COR-L47 (cell line): ENCODE results near the gene FOXN3.
"Not testable (repeated sequence)": the region's sequence is repeated elsewhere in the genome, so short reads cannot be mapped to it uniquely, and the experiment has no call there.

ENCODE experiments used
- DNase-seq: peaks from one replicate; lab custom pipeline; 2025; lab: John Stamatoyannopoulos, UW

FOXN3 gene

DNA sequence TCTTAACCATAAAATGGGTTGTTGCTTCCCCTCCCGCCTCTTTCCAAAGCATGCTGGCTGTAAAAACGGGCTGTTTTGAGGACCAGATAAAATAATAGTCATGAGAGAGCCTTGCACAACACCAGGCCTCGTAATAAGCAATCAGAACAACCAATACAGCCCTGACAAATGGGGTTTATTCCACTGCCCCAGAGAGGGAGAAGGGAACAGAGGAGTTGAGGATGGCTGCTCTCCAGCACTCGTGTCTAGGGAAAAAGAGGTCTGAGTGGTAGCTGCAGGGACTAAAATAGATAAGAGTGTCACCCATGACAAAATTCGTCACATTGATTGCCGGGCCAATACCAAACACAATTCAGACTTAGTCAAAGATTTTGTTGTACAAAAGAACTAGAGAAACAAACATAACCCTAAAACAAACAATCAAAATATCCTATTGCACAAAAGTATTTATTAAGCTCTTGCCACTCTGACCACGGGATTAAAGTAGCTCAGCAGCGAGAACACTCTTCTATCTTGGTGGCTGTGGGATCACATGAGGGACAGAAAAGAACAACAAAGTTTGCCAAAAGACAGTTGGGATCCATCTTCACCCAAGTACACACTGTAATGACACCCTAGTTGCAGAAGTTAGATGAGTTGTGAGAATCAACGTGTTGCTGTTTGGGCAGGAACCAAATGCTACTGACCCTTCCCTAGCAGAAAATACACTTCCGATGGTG lies 188.0 kb downstream of the FOXN3 start:
- no peak for DNase-seq

DNA sequence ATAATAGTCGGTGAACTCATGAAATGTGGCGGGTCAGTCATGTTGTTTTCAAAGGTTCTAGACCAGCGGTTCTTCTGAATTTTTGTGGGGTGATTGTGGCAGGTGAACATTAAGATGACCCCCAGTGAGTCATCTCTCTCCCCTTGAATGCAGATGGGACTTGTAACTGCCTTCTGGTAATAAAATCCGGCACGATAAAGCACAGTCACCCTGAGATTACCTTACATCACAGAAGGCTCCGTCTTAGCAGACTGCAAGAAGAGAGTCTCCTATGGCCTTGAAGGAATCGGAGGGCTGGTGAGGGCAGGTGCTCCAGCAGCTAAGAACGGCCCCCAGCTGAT lies 189.6 kb downstream of the FOXN3 start:
- DNase-seq, result no peak

DNA sequence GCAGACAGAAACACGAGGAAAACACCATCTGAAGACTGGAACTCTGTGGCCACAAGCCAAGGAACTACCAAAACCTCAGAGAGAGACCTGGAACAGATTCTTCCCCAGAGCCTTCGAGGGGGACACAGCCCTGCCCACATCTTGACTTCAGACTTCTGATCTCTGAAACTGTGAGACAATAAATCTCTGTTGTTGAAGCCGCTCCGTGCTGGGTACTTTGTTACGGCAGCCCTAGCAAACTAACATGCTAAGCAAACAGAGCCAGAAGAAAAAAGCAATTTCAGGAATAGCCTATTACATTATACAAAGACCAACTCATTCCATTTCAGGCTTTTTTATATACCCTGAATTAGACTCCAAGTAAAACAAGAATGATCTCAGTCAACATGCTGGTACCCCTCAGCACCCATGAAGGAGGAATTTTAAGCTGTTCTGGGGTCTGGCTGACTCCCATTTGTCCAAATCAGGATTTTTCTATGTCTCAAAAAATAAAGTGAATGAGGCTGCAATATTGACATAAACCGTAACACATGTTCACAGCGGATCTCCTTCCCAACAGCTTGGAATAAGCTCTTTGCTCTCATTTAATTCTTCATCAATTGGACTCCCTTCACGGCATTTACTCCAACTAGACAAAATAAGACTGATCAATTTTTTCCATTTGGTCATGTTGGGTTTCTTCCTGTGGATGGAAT lies 190.1 kb downstream of the FOXN3 start:
- no peak for DNase-seq

DNA sequence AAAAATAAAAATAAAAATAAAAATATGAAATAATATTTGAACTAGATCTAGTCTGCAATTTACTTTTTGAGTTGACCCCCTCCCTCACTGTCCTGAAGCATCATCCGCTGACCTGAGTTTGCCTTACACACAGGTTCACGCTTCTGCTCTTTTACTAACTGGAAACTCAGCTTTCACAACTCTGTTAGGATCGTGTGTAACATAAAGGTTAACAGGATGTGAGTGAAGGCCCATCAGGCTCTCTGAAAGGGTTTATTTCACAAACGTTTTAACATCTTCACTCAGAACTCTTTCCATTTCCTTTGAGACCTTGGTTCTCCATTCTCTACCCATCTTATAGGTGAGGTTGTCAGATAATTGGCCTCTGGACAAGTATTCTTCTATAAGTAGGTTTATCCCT lies 191.4 kb downstream of the FOXN3 start:
- DNase-seq, result no peak

DNA sequence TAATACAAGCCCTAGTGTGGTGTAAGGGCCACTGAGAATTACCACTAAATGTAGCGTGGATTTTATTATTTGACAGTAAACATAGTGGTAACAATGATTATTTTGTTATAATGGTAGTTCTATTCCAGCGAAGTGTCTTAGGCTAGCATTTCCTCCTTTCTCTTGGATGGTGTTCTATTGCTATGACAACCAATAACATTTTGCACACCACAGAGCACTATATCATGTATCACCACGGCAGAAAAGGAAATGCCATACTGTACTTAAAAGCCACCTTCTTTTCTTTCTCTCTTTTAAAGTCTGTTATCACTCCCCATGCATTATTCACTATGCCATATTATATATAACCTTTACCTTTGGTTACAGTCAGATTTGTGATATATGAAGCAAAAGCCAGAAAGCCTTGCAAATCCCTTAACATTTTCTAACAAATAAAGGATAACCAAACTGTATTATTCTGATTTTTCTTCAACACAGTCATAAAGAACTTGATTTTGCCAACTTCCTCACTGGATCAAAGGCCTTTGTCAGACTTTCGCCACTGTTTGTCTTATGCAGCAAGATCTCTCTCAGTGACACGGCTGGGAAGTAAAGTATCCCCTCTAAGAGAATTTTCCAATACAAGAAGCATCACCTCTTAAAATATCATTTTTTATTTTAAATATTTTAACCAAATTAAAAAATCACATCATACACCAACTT lies 195.8 kb downstream of the FOXN3 start:
- DNase-seq, result peak; percentile 59

DNA sequence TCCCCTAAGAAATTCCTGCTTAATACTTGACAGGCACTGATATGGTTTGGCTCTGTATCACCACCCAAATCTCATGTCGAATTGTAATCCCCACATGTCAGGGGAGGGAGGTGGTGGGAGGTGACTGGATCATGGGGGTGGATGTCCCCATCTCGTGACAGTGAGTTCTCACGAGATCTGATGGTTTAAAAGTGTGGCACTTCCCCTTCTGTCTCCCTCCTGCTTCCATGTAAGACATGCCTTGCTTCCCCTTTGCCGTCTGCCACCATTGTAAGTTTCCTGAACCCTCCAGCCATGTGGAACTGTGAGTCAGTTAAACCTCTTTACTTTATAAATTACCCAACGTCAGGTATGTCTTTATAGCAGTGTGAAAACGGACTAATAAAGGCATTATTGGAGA lies 198.0 kb downstream of the FOXN3 start:
- no peak for DNase-seq

DNA sequence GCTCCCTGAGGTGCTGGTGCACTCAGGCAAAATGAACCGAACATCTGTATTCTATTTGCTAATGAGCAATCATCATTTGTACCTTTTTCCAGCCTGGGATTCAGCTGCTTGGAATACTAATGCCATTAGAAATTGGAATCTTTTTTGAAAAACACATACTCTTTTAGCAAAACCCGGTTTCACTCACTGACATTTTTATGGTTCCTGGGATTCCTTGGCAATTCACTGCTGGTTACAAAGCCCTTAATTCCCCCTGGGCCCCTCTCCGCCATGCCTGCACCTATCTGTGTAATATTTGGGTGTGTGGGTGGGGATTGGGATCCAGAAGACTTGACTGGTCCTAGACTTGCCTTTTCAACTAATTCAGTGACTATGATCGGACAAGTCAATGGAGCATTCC lies 199.1 kb downstream of the FOXN3 start:
- DNase-seq, result no peak

DNA sequence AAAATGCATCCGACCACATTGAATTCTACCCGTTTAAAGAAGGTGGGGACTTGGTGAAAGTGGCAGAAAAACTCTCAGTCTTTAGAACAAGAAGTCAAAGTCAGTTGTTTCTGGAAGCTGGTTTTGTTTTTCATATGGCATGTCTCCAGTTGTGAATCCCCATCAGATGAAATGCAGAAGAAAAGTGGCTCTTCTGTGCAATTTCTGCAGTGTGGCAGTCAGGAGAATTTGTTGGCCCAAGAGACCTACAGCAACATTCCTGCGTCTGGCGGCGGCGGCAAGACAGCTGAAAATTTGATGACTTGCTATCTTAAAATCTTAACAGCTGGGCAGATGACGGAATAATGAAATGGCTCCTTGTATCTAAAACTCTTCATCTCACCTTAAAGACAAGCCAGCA lies 201.5 kb downstream of the FOXN3 start:
- no peak for DNase-seq

DNA sequence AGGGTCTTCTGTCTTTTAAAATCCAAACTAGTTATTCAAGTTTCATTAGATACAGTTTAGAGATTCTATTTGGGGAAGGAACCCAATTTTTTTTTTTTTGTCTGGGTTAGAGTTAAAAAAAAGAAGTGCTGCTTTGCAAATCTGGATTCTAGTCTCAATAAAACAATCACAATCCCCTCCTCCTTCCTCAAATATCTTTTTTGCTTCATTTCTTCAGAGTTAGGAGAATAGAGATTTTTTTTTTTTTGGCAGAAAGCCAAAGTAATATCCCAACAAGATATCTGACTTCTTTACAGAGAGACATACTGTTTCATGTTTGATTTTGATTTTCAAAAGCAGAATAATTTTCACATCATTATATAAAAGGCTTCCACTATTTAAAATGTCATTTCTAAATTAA lies 201.9 kb downstream of the FOXN3 start:
- DNase-seq, result no peak

DNA sequence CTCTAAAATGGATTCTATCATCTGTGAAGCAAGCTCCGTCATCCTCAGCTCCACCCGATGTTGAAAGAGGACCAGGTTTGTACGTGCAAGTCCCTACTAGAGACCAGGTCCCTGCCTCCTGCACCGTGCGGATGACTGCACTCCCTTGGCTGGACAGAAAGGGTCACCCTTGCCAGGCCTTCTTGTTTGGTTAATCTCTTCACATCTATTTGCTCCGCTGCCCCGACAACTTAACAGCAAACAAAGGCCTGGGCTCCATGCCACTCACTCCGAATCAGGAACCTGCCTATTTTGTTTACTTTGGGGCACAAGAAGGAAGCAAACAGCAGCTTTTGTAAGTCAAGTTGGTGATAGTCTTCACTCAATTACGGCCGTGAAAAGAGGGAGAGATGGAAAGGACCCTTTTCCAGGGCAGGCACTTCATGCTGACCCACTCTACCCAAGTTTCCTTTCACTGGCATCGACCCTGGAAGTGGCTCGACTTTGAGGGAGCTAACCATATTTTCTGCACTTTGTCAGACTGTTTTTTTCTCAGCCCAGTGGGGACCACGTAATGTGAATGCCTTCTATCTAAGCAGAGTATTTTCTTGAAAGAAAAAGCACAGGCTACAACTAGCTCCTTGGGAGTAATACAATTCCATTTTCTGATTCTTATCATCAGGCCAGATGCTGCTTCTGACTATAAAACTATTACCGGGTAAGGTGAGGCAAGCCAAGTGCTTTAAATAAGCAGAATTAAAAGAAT lies 202.6 kb downstream of the FOXN3 start:
- peak; percentile 75 for DNase-seq

DNA sequence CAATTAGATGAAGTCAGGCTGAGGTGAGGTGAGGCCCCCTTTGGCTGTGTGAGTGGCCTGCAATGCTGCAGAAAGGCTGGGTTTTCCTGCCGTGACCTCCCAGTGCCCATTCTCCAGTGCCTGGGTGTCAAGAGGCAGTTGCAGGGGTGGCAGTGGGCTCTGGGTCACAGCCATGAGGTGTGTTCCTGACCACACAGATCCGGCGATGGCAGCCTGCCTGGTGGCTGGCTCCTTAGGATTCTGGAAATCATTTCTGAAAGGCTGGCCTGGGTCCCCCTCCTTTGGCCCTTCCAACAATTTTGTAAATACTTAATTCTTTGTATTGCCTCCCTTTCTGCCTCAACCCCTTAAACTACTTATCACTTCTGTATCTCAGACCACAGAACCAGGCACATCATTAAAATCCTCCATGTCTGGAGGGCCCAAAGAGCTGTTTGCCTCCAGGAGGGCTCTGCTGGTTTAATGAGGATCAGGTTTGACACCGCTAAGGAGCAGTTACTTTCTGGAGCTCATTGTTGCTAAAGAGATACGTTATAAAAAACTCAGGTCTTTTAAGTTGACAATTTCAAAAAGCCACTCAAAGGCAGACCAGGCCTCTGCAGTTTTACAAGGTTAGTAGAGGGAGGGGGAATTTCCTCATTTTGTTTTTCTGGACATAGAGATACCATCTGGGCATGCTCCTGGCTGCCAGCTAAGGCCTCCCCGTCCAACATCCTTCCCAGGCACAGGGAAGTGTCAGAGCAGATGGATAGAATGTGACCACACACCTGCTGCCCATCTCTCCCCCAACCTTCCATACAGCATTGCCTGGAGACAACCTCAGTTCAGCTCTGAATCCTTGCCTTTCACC lies 204.4 kb downstream of the FOXN3 start:
- no peak for DNase-seq

DNA sequence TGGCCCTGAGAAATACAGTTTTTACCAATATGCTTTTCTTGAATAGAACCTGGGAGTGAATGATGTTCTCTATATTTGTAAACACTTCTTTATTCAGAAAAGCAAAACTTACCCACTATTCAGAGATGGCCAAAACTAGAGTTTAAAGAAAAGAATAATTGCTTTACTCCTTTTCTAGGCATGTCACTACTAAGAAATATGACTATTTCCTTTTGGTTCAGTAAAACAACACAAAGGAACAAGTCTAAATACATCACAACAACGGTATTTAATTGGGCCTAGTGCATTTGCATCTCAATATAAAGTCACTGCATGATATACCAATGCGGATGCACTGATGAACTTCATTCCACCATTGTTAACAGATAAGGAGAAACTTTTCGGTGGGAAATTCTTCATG lies 207.5 kb downstream of the FOXN3 start:
- DNase-seq, result no peak

DNA sequence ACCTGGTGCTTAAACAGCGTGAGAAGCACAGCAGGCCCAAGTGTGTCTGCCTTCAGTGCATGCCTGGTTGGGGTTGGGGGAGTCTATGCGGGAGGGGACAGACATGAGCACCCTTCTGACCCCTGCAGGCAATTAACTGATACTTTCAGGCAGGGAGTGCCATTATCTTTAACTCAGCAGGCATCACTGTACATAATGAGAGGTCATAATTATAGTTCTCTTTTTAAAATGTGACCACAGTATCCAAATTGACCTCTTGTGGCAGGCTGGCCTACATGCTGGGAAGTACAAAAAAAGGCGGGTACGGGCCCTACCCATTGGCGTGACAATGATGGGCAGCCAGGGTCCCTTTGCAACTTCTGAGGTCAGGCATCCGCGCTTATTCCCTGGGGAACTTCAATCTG lies 209.1 kb downstream of the FOXN3 start:
- peak; percentile 85 for DNase-seq

DNA sequence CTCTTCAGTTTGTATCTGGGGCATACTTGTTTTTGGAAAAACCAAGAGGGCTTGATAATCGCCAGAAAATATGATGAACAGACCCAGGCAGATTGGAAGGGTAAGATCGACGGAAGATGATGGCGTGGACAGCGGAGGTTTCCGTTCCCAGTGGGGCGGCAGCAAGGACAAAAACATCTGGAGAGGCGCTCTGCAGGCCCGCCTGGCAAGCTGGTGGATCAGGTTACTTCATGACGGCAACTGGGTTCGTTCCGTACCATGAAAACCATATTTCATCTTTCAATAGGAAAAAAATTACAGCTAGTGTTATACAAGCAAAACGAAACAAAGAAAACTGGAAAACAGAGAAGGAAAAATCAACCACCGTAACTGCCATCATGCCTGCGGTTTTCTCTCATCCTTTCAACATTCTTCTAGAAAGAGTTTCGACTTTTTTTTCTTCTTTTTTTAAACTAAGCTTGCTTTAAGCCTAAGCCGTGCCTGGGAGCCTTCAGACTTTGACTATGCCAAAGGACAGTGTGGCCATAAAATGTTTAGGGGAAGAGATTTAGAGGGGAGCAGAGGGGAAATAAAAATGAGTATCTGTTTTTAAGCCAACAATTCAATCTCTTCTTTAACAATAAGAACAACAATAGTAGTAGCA lies 210.5 kb downstream of the FOXN3 start:
- no peak for DNase-seq

DNA sequence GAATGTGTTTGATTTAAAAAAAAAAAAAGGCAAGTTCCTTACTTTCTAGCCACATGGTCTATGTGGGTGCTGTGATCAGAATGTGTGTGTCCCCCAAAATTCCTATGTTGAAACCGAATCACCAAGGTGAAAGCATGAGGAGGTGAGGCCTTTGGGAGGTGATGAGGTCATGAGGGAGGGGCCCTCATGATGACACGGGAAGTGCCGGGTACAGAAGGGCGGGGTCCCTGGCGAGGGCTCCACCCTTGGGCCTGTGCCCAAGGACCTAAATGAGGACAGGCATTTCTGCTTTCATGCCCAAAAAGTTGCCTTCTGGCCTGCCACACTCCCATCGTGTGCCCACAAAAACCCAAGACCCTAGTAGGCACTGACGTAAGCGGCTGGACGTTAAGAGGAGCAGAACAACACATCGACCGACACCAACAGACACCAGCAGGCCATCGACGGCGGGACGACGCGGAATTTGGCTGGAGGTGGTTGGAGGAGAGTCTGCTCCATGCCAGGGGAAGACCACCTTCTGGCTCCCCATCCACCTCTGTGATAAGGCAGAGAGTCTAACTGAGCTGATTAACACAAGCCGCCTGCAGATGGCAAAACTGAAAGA lies 211.8 kb downstream of the FOXN3 start:
- DNase-seq, result no peak

DNA sequence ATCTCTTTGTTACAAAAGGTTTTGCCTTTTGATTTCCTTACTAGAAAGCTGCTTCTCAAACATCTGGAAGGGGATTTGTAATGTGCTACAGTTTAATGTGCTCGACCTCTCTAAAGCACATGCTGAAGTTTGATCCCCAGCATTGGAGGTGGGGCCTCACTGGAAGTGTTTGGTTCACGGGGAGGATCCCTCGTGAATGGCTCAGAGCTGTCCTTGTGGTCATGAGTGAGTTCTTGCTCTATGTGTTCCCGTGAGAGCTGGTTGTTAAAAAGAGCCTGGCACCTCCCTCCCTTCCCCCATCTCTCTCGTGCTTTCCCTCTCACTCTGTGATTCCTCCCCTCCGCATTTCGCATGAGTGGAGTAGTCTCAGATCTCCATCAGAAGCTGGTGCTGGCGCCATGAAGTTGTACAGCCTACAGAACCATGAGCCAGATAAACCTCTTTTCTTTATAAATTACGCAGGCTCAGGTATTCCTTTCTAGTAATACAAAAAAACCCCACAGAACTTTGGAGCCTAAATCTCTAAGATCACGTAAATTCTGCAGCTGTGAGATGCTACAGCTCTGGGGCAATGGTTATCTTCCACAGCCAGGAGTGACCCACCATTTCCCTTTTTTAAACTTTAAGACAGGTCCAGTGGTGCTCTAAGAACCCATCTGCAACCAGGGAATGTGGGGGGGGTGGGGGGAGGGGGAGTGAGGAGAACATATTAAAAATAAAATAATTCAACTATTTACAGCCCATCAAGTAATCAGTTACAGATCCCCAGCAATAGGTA lies 214.4 kb downstream of the FOXN3 start:
- no peak for DNase-seq

DNA sequence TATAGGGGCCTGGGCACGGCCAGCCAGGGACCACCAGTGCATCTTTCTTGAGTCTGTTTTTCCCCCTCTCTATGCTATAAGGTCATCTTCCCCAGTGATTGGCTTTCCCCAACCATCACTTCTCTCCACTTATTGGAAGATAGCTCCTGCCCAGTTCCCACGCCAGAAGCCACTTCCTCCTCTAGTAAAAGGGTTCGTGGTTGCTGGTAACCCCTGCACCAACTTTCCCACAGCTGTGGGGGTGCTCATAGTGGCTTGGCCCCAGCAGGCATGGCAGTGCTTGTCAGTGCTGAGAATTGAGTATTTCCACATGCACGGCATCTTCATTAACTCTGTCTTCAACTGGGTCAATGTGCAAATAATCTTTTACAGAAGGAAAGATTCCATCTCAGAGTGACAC lies 215.4 kb downstream of the FOXN3 start:
- no peak for DNase-seq

DNA sequence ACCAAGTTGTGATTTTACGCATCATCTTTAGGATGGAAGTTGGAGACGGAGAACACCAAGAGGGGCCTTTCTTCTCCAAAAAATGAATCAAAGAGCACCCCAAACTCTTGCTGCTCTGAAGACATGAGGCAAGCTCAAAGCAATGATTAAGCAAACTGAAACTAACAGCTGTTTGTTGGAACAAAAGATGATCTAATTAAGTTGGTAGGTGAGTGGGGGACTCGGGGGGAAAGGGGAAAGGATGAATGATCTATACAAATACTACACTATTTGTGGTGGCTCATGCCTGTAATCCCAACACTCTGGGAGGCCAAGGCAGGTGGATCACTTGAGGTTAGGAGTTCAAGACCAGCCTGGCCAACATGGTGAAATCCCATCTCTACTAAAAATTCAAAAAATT lies 217.7 kb downstream of the FOXN3 start:
- not testable (repeated sequence) for DNase-seq

DNA sequence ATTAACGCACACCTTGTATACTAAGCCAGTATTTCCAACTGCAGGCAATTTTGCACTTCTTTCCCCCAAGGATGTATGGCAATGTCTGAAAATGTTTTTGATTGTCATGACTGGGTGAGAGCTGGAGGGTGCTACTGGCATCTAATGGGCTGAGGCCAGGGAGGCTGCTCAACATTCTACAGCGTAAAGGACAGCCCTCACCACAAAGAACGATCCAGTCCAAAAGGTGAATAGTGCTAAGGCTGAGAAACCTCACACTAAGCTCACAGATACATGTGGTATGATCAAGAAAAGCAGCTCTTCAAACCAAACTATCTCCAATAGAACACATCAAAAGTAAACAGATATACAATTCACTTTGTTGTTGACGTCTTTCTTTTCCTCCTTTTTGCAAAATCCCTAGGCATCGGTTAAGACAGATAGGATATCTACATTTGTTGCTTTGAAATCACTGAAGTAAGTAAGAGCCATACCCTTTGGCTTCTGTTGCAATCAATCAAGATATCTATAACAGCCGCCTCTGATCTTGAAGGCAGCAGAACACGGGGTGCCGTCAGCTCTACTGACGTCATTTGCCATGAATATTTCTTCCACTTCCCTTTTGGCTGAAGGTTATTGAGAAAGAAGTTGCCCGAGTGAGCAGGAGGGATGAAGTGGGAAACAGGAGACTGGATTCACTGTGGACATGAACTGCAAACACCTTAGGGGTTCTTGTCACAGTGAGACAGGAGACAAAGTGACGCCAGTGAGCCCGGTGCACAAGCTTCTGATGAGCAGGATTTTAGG lies 218.3 kb downstream of the FOXN3 start:
- DNase-seq, result no peak
